ENCODE results near the gene PTPRB. TPM values are rescaled to one million over a fixed set of nuclear protein-coding genes. Genes with fewer than 3 reads are reported as not detected.

Gene PTPRB
- total and polyA plus RNA-seq, 2 donors from 2014 or later, result 13.5 to 71.6 TPM

DNA sequence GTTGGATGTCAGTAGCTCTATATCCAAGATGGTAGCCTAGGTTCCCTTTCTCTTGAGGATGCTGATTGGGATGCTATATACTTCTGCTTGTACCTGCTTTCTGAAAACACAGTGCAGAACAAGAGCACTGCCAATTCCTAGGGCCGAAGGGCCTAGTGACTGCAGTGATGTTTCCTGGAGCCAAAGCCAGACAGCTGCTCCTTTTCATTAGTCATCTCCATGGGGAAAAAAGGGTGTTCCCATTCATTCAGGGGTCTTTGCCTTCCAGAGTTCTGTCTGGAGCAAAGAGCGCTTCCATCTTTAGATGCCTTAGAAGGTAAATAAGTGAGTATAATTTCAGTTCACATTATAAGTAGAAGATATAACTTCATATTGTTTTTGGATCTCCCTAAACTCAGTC lies 85.5 kb downstream of the PTPRB start:
- H3K36me3 ChIP-seq (ENCODE audit: control insufficient read depth in 2 of 3, insufficient read depth in 3 of 3, low read length in 3 of 3), result no peaks in the 10 kb centered on the region
- no peaks in the 10 kb centered on the region for H3K9me3 ChIP-seq (ENCODE audit: control insufficient read depth in 2 of 3, insufficient read depth in 1 of 3, low read length in 3 of 3)
- FAIRE-seq (no peak), DNase-seq (no peak)
- no peaks in the 10 kb centered on the region for H3K27me3 ChIP-seq (ENCODE audit: control insufficient read depth, insufficient read depth, low read length)
- no peak overlapping the region for H3K4me3 ChIP-seq (ENCODE audit: low read length in 3 of 3)
- H3K4me1 ChIP-seq (ENCODE audit: control insufficient read depth in 2 of 3, insufficient read depth in 2 of 3, low read depth in 1 of 3, low read length in 3 of 3), result no peaks in the 10 kb centered on the region
- H3K27ac ChIP-seq (ENCODE audit: low read depth in 2 of 2, low read length in 2 of 2), result no peak overlapping the region
- intact Hi-C loops (cut with DNase I), result no loop called here
- TF ChIP-seq, protein P1, sequence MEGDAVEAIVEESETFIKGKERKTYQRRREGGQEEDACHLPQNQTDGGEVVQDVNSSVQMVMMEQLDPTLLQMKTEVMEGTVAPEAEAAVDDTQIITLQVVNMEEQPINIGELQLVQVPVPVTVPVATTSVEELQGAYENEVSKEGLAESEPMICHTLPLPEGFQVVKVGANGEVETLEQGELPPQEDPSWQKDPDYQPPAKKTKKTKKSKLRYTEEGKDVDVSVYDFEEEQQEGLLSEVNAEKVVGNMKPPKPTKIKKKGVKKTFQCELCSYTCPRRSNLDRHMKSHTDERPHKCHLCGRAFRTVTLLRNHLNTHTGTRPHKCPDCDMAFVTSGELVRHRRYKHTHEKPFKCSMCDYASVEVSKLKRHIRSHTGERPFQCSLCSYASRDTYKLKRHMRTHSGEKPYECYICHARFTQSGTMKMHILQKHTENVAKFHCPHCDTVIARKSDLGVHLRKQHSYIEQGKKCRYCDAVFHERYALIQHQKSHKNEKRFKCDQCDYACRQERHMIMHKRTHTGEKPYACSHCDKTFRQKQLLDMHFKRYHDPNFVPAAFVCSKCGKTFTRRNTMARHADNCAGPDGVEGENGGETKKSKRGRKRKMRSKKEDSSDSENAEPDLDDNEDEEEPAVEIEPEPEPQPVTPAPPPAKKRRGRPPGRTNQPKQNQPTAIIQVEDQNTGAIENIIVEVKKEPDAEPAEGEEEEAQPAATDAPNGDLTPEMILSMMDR (IDR thresholded peaks at IDR 0.05; ENCODE audit: borderline replicate concordance, extremely low read depth, insufficient read depth), result no peak
- no peak overlapping the region for H3K9ac ChIP-seq (ENCODE audit: low read length in 3 of 3)

DNA sequence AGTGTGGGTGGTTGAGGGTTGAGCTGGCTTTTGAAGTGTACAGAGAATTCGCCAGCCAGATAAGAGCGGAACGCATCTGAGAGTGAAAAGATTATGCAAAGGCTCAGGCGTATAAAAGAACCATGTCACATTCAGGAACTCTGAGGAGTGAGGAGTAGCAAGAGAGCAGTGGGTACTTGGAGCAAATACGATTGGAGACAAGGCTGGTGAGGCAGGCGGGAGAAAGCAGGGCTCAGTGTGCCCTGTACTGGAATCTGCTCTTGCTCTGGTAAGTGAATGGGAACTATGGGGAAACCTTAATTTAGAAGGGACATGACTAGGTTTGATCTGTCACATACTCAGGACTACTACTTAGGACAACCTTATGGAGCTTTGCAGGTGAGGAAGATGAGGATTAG lies 87.0 kb downstream of the PTPRB start:
- Histone ChIP-seq H3K9ac (ENCODE audit: low read length in 3 of 3) (no peak overlapping the region), H3K36me3 (ENCODE audit: control insufficient read depth in 2 of 3, insufficient read depth in 3 of 3, low read length in 3 of 3) (no peaks in the 10 kb centered on the region), H3K4me1 (ENCODE audit: control insufficient read depth in 2 of 3, insufficient read depth in 2 of 3, low read depth in 1 of 3, low read length in 3 of 3) (no peaks in the 10 kb centered on the region), H3K9me3 (ENCODE audit: control insufficient read depth in 2 of 3, insufficient read depth in 1 of 3, low read length in 3 of 3) (no peaks in the 10 kb centered on the region), H3K27me3 (ENCODE audit: control insufficient read depth, insufficient read depth, low read length) (no peaks in the 10 kb centered on the region), H3K27ac (ENCODE audit: low read depth in 2 of 2, low read length in 2 of 2) (no peak overlapping the region), H3K4me3 (ENCODE audit: low read length in 3 of 3) (no peak overlapping the region)
- DNase-seq (no peak), FAIRE-seq (no peak)
- intact Hi-C loops (cut with DNase I), result no loop called here
- TF ChIP-seq, protein P1 (IDR thresholded peaks at IDR 0.05; ENCODE audit: borderline replicate concordance, extremely low read depth, insufficient read depth), result no peak

DNA sequence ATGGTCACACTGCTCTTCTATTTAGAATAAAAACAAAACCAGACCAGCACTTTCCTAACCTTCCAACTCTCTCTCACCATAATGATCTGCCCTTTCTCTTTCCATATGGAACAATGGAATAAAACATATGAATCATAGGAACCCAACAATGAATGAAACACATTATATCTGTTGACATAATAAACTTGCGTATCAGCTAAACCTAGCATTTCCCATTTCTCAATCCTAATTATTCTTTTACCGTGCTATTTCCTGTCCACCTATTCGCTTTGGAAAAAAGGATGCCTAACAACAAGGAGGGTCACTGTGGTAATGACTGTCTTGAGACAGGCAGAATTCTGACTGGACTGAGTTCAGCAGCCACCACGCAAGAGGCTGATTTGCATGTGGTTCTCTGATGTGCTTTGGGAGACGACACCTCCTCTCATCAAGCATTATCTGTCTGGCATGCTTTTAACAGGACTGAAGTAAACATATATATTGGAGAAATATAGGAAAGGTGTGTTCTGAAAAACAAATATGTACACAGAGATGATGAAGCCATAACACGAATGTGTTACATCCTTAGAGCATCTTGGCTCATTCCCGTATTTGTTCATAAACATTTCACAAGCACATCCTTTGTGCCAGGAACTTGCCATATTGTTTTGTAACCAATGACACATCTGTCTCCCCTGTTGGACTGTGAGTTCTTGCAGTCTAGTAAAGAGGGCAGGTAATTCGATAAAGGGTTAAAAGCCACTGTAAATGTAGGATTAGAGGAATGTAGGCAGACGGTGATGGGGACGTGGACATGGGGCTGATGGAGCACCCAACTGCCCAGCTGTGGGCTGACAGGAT lies 87.7 kb downstream of the PTPRB start:
- TF ChIP-seq, protein P1 (IDR thresholded peaks at IDR 0.05; ENCODE audit: borderline replicate concordance, extremely low read depth, insufficient read depth), result no peak
- intact Hi-C loops (cut with DNase I), result no loop called here
- H3K36me3 ChIP-seq (ENCODE audit: control insufficient read depth in 2 of 3, insufficient read depth in 3 of 3, low read length in 3 of 3), result no peaks in the 10 kb centered on the region
- H3K4me3 ChIP-seq (ENCODE audit: low read length in 3 of 3), result no peak overlapping the region
- no peak overlapping the region for H3K27ac ChIP-seq (ENCODE audit: low read depth in 2 of 2, low read length in 2 of 2)
- no peaks in the 10 kb centered on the region for H3K27me3 ChIP-seq (ENCODE audit: control insufficient read depth, insufficient read depth, low read length)
- no peak for FAIRE-seq
- no peak overlapping the region for H3K9ac ChIP-seq (ENCODE audit: low read length in 3 of 3)
- no peak for DNase-seq
- no peaks in the 10 kb centered on the region for H3K9me3 ChIP-seq (ENCODE audit: control insufficient read depth in 2 of 3, insufficient read depth in 1 of 3, low read length in 3 of 3)
- no peaks in the 10 kb centered on the region for H3K4me1 ChIP-seq (ENCODE audit: control insufficient read depth in 2 of 3, insufficient read depth in 2 of 3, low read depth in 1 of 3, low read length in 3 of 3)

All from kidney (tissue), 14 donors.